ENCODE results near the gene CRX.
"Not testable (repeated sequence)": the region's sequence is repeated elsewhere in the genome, so short reads cannot be mapped to it uniquely, and the experiment has no call there.

CRX gene

GRCh38 chr19:47806435-47806834, 15.3 kb upstream of the CRX start:
- peaks cover 0 to 15% of the 10 kb centered on the region in 2 experiments for H3K27me3 ChIP-seq (ENCODE audit: control insufficient read depth in 1 of 2, insufficient read depth in 1 of 2, low read length in 2 of 2)
- 93% methylated on average over 6 of the region's 6 CpGs for WGBS

GRCh38 chr19:47813304-47813994, 8.3 kb upstream of the CRX start:
- Histone ChIP-seq H3K79me1 (replicated peaks; ENCODE audit: low read length, poor library complexity, severe bottlenecking) (no peaks in the 10 kb centered on the region), H2AFZ (ENCODE audit: low read depth, low read length) (no peak overlapping the region)

More at GRCh38 chr19:47806435-47806834, 15.3 kb upstream of the CRX start:
- Histone ChIP-seq H3K27ac (ENCODE audit: low read length, poor library complexity, severe bottlenecking) (no peak overlapping the region), H2BK15ac (ENCODE audit: low read depth, poor library complexity, severe bottlenecking) (no peak overlapping the region), H3K18ac (ENCODE audit: low read depth in 1 of 2, low read length in 2 of 2) (no peak overlapping the region), H3K4me2 (ENCODE audit: low read length, poor library complexity, severe bottlenecking) (no peak overlapping the region), H2BK12ac (ENCODE audit: low read length in 2 of 2) (no peak overlapping the region), H3K36me3 (ENCODE audit: control insufficient read depth in 1 of 2, insufficient read depth in 2 of 2, low read depth in 1 of 2, low read length in 2 of 2) (no peaks in the 10 kb centered on the region), H4K91ac (ENCODE audit: low read length) (no peak overlapping the region), H3K79me1 (replicated peaks; ENCODE audit: low read length, poor library complexity, severe bottlenecking) (no peaks in the 10 kb centered on the region), H4K8ac (ENCODE audit: low read length) (no peak overlapping the region), H3K9ac (ENCODE audit: low read length) (no peak overlapping the region), H3K4me3 (ENCODE audit: insufficient read depth in 1 of 2, low read depth in 1 of 2, low read length in 2 of 2) (no peak overlapping the region), H3K4me1 (ENCODE audit: control insufficient read depth, insufficient read depth, low read depth, low read length) (no peaks in the 10 kb centered on the region), H2BK120ac (ENCODE audit: low read depth, low read length) (no peak overlapping the region), H2BK5ac (ENCODE audit: low read depth, low read length, poor library complexity, severe bottlenecking) (no peak overlapping the region), H3K4ac (ENCODE audit: low read depth in 1 of 2, low read length in 2 of 2) (no peak overlapping the region), H2AFZ (ENCODE audit: low read depth, low read length) (no peak overlapping the region), H3K9me3 (ENCODE audit: control insufficient read depth, low read length) (peaks cover under 1% of the 10 kb centered on the region), H3K14ac (ENCODE audit: low read length in 2 of 2) (no peak overlapping the region), H3K23ac (ENCODE audit: low read length in 2 of 2) (no peak overlapping the region), H2AK5ac (ENCODE audit: low read length, severe bottlenecking) (no peak overlapping the region)
- DNase-seq: no peak

GRCh38 chr19:47813995-47814328, 7.8 kb upstream of the CRX start:
- H3K4me2 ChIP-seq (ENCODE audit: low read length, poor library complexity, severe bottlenecking): no peak overlapping the region
- H3K23ac ChIP-seq (ENCODE audit: low read length in 2 of 2): no peak overlapping the region

More at GRCh38 chr19:47813304-47813994, 8.3 kb upstream of the CRX start:
- H3K4ac ChIP-seq (ENCODE audit: low read depth in 1 of 2, low read length in 2 of 2): no peak overlapping the region
- no peak overlapping the region for H3K4me3 ChIP-seq (ENCODE audit: insufficient read depth in 1 of 2, low read depth in 1 of 2, low read length in 2 of 2)
- WGBS: 44% methylated on average over 15 of the region's 17 CpGs
- H3K36me3 ChIP-seq (ENCODE audit: control insufficient read depth in 1 of 2, insufficient read depth in 2 of 2, low read depth in 1 of 2, low read length in 2 of 2): no peaks in the 10 kb centered on the region
- H3K27ac ChIP-seq (ENCODE audit: low read length, poor library complexity, severe bottlenecking): no peak overlapping the region
- H3K23ac ChIP-seq (ENCODE audit: low read length in 2 of 2): no peak overlapping the region
- no peak overlapping the region for H4K8ac ChIP-seq (ENCODE audit: low read length)
- H2BK120ac ChIP-seq (ENCODE audit: low read depth, low read length): no peak overlapping the region
- H2BK5ac ChIP-seq (ENCODE audit: low read depth, low read length, poor library complexity, severe bottlenecking): no peak overlapping the region
- H3K9me3 ChIP-seq (ENCODE audit: control insufficient read depth, low read length): no peaks in the 10 kb centered on the region
- no peak overlapping the region for H4K91ac ChIP-seq (ENCODE audit: low read length)
- no peak overlapping the region for H2AK5ac ChIP-seq (ENCODE audit: low read length, severe bottlenecking)
- H2BK12ac ChIP-seq (ENCODE audit: low read length in 2 of 2): no peak overlapping the region
- no peak overlapping the region for H2BK15ac ChIP-seq (ENCODE audit: low read depth, poor library complexity, severe bottlenecking)
- no peak overlapping the region for H3K14ac ChIP-seq (ENCODE audit: low read length in 2 of 2)
- no peak overlapping the region for H3K9ac ChIP-seq (ENCODE audit: low read length)
- peaks cover 4 to 11% of the 10 kb centered on the region in 2 experiments for H3K27me3 ChIP-seq (ENCODE audit: control insufficient read depth in 1 of 2, insufficient read depth in 1 of 2, low read length in 2 of 2)
- no peak overlapping the region for H3K4me2 ChIP-seq (ENCODE audit: low read length, poor library complexity, severe bottlenecking)
- peak; percentile 51 for DNase-seq
- no peak overlapping the region for H3K18ac ChIP-seq (ENCODE audit: low read depth in 1 of 2, low read length in 2 of 2)
- H3K4me1 ChIP-seq (ENCODE audit: control insufficient read depth, insufficient read depth, low read depth, low read length): no peaks in the 10 kb centered on the region

GRCh38 chr19:47816270-47816669, 5.5 kb upstream of the CRX start:
- not testable (repeated sequence) for H2BK12ac ChIP-seq (ENCODE audit: low read length in 2 of 2); H2BK5ac ChIP-seq (ENCODE audit: low read depth, low read length, poor library complexity, severe bottlenecking); H2AK5ac ChIP-seq (ENCODE audit: low read length, severe bottlenecking); H3K4ac ChIP-seq (ENCODE audit: low read depth in 1 of 2, low read length in 2 of 2); H3K27ac ChIP-seq (ENCODE audit: low read length, poor library complexity, severe bottlenecking); H2BK15ac ChIP-seq (ENCODE audit: low read depth, poor library complexity, severe bottlenecking); H3K4me1 ChIP-seq (ENCODE audit: control insufficient read depth, insufficient read depth, low read depth, low read length); H3K36me3 ChIP-seq (ENCODE audit: control insufficient read depth in 1 of 2, insufficient read depth in 2 of 2, low read depth in 1 of 2, low read length in 2 of 2); H4K91ac ChIP-seq (ENCODE audit: low read length); H3K9ac ChIP-seq (ENCODE audit: low read length); H2AFZ ChIP-seq (ENCODE audit: low read depth, low read length); H3K4me3 ChIP-seq (ENCODE audit: insufficient read depth in 1 of 2, low read depth in 1 of 2, low read length in 2 of 2); H3K79me1 ChIP-seq (replicated peaks; ENCODE audit: low read length, poor library complexity, severe bottlenecking); DNase-seq; H3K18ac ChIP-seq (ENCODE audit: low read depth in 1 of 2, low read length in 2 of 2); H3K9me3 ChIP-seq (ENCODE audit: control insufficient read depth, low read length); H3K14ac ChIP-seq (ENCODE audit: low read length in 2 of 2); H3K23ac ChIP-seq (ENCODE audit: low read length in 2 of 2); H2BK120ac ChIP-seq (ENCODE audit: low read depth, low read length); H4K8ac ChIP-seq (ENCODE audit: low read length); H3K4me2 ChIP-seq (ENCODE audit: low read length, poor library complexity, severe bottlenecking)
- peaks cover 25 to 37% of the 10 kb centered on the region in 2 experiments for H3K27me3 ChIP-seq (ENCODE audit: control insufficient read depth in 1 of 2, insufficient read depth in 1 of 2, low read length in 2 of 2)
- WGBS: 100% methylated on average over 5 of the region's 8 CpGs

More at GRCh38 chr19:47813995-47814328, 7.8 kb upstream of the CRX start:
- Histone ChIP-seq H2BK15ac (ENCODE audit: low read depth, poor library complexity, severe bottlenecking) (no peak overlapping the region), H2BK120ac (ENCODE audit: low read depth, low read length) (no peak overlapping the region), H3K9ac (ENCODE audit: low read length) (no peak overlapping the region), H3K27me3 (ENCODE audit: control insufficient read depth in 1 of 2, insufficient read depth in 1 of 2, low read length in 2 of 2) (peaks cover 4 to 14% of the 10 kb centered on the region in 2 experiments), H2AK5ac (ENCODE audit: low read length, severe bottlenecking) (no peak overlapping the region), H3K27ac (ENCODE audit: low read length, poor library complexity, severe bottlenecking) (no peak overlapping the region), H3K79me1 (replicated peaks; ENCODE audit: low read length, poor library complexity, severe bottlenecking) (no peaks in the 10 kb centered on the region), H3K9me3 (ENCODE audit: control insufficient read depth, low read length) (no peaks in the 10 kb centered on the region), H3K36me3 (ENCODE audit: control insufficient read depth in 1 of 2, insufficient read depth in 2 of 2, low read depth in 1 of 2, low read length in 2 of 2) (no peaks in the 10 kb centered on the region), H2BK12ac (ENCODE audit: low read length in 2 of 2) (no peak overlapping the region), H3K4me3 (ENCODE audit: insufficient read depth in 1 of 2, low read depth in 1 of 2, low read length in 2 of 2) (no peak overlapping the region), H4K91ac (ENCODE audit: low read length) (no peak overlapping the region), H3K18ac (ENCODE audit: low read depth in 1 of 2, low read length in 2 of 2) (no peak overlapping the region), H4K8ac (ENCODE audit: low read length) (no peak overlapping the region), H3K4me1 (ENCODE audit: control insufficient read depth, insufficient read depth, low read depth, low read length) (no peaks in the 10 kb centered on the region), H2BK5ac (ENCODE audit: low read depth, low read length, poor library complexity, severe bottlenecking) (no peak overlapping the region), H3K14ac (ENCODE audit: low read length in 2 of 2) (no peak overlapping the region), H2AFZ (ENCODE audit: low read depth, low read length) (no peak overlapping the region), H3K4ac (ENCODE audit: low read depth in 1 of 2, low read length in 2 of 2) (no peak overlapping the region)
- 51% methylated on average over 7 of the region's 7 CpGs for WGBS
- no peak for DNase-seq

All from mesenchymal stem cell (in vitro differentiated cells and primary cell).